Measurements from ENCODE around the gene NPAS3.

NPAS3 gene

DNA sequence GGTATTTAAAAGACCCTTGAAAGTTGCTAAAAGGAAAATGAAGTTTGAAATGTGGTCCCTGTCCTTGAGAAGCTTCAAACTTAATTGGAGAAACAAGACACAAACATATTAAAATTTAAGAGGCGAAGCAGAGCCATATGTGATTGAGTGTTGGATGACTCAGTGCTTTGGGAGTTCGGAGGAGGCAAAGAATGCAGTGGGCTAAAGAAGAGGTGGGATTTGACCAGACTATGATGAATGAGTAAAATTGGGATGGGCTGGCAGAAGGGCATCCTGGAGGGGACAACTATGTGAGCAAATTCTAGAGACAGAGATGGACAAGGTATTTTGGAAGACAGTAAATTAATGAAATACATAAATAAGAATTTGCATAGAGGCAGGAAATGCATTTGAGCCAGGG, 653.6 kb downstream of the NPAS3 start:
- Histone ChIP-seq H3K9me3 (ENCODE audit: control insufficient read depth, low read depth, low read length) (no peaks in the 10 kb centered on the region), H3K27ac (ENCODE audit: low read length) (no peak overlapping the region), H3K9ac (ENCODE audit: low read length) (no peak overlapping the region), H3K4me1 (ENCODE audit: control insufficient read depth, low read depth, low read length) (peaks cover 2% of the 10 kb centered on the region), H3K4me3 (ENCODE audit: low read length) (no peak overlapping the region), H3K27me3 (ENCODE audit: control insufficient read depth, insufficient read depth, low read length) (no peaks in the 10 kb centered on the region), H3K36me3 (ENCODE audit: control insufficient read depth, low read depth, low read length) (no peaks in the 10 kb centered on the region)

GRCh38 chr14:33596211-33597080, 657.8 kb downstream of the NPAS3 start:
- no peaks in the 10 kb centered on the region for H3K9me3 ChIP-seq (ENCODE audit: control insufficient read depth, low read depth, low read length)
- H3K4me3 ChIP-seq (ENCODE audit: low read length), result no peak overlapping the region
- peaks cover 15% of the 10 kb centered on the region for H3K4me1 ChIP-seq (ENCODE audit: control insufficient read depth, low read depth, low read length)
- no peaks in the 10 kb centered on the region for H3K36me3 ChIP-seq (ENCODE audit: control insufficient read depth, low read depth, low read length)
- no peak overlapping the region for H3K27ac ChIP-seq (ENCODE audit: low read length)
- H3K9ac ChIP-seq (ENCODE audit: low read length), result no peak overlapping the region
- no peaks in the 10 kb centered on the region for H3K27me3 ChIP-seq (ENCODE audit: control insufficient read depth, insufficient read depth, low read length)

- H3K4me3 ChIP-seq (ENCODE audit: low read length), result no peak overlapping the region
- H3K9me3 ChIP-seq (ENCODE audit: control insufficient read depth, low read depth, low read length), result no peaks in the 10 kb centered on the region
- H3K9ac ChIP-seq (ENCODE audit: low read length), result no peak overlapping the region
- H3K27me3 ChIP-seq (ENCODE audit: control insufficient read depth, insufficient read depth, low read length), result no peaks in the 10 kb centered on the region
- H3K4me1 ChIP-seq (ENCODE audit: control insufficient read depth, low read depth, low read length), result peaks cover 19% of the 10 kb centered on the region
- H3K36me3 ChIP-seq (ENCODE audit: control insufficient read depth, low read depth, low read length), result no peaks in the 10 kb centered on the region
- no peak overlapping the region for H3K27ac ChIP-seq (ENCODE audit: low read length)
Measured at GRCh38 chr14:33598582-33598981, 659.9 kb downstream of the NPAS3 start.

- H3K4me1 ChIP-seq (ENCODE audit: control insufficient read depth, low read depth, low read length), result peaks cover 17% of the 10 kb centered on the region
- H3K9ac ChIP-seq (ENCODE audit: low read length), result no peak overlapping the region
- H3K27me3 ChIP-seq (ENCODE audit: control insufficient read depth, insufficient read depth, low read length), result no peaks in the 10 kb centered on the region
- no peaks in the 10 kb centered on the region for H3K36me3 ChIP-seq (ENCODE audit: control insufficient read depth, low read depth, low read length)
- no peaks in the 10 kb centered on the region for H3K9me3 ChIP-seq (ENCODE audit: control insufficient read depth, low read depth, low read length)
- no peak overlapping the region for H3K27ac ChIP-seq (ENCODE audit: low read length)
- H3K4me3 ChIP-seq (ENCODE audit: low read length), result no peak overlapping the region
Measured at GRCh38 chr14:33602396-33602795, 663.7 kb downstream of the NPAS3 start.

GRCh38 chr14:33606591-33606990, 667.9 kb downstream of the NPAS3 start:
- H3K9ac ChIP-seq (ENCODE audit: low read length), result no peak overlapping the region
- no peak overlapping the region for H3K4me3 ChIP-seq (ENCODE audit: low read length)
- H3K27ac ChIP-seq (ENCODE audit: low read length), result no peak overlapping the region
- no peaks in the 10 kb centered on the region for H3K36me3 ChIP-seq (ENCODE audit: control insufficient read depth, low read depth, low read length)
- H3K9me3 ChIP-seq (ENCODE audit: control insufficient read depth, low read depth, low read length), result no peaks in the 10 kb centered on the region
- H3K27me3 ChIP-seq (ENCODE audit: control insufficient read depth, insufficient read depth, low read length), result no peaks in the 10 kb centered on the region
- H3K4me1 ChIP-seq (ENCODE audit: control insufficient read depth, low read depth, low read length), result peaks cover 14% of the 10 kb centered on the region

DNA sequence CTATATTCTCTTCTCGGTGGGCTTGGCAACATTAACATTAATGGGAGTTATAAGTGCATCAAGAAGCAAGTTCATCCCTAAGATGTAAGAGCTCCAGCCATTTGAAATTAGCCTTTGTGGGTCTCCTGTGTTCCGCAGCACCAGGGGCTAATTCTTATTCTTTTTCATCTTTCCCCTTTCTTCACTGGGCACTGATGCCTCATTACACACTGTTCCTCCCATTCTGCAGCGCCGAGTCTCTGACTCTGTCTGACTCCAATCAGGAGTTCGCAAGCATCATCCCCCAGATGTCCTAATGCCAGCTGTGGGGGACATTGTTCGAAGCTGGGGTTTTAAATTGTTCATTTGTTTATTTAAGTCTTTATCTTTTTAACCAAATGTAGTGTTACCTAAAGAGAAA, 670.9 kb downstream of the NPAS3 start:
- Histone ChIP-seq H3K9me3 (ENCODE audit: control insufficient read depth, low read depth, low read length) (no peaks in the 10 kb centered on the region), H3K27ac (ENCODE audit: low read length) (no peak overlapping the region), H3K4me1 (ENCODE audit: control insufficient read depth, low read depth, low read length) (peaks cover 23% of the 10 kb centered on the region), H3K9ac (ENCODE audit: low read length) (no peak overlapping the region), H3K4me3 (ENCODE audit: low read length) (no peak overlapping the region), H3K27me3 (ENCODE audit: control insufficient read depth, insufficient read depth, low read length) (no peaks in the 10 kb centered on the region), H3K36me3 (ENCODE audit: control insufficient read depth, low read depth, low read length) (no peaks in the 10 kb centered on the region)

- Histone ChIP-seq H3K36me3 (ENCODE audit: control insufficient read depth, low read depth, low read length) (no peaks in the 10 kb centered on the region), H3K4me3 (ENCODE audit: low read length) (no peak overlapping the region)
Measured at GRCh38 chr14:33610121-33610520, 671.4 kb downstream of the NPAS3 start.

GRCh38 chr14:33611405-33612196, 672.9 kb downstream of the NPAS3 start:
- H3K9me3 ChIP-seq (ENCODE audit: control insufficient read depth, low read depth, low read length), result no peaks in the 10 kb centered on the region
- no peak overlapping the region for H3K9ac ChIP-seq (ENCODE audit: low read length)
- no peak overlapping the region for H3K27ac ChIP-seq (ENCODE audit: low read length)
- H3K4me1 ChIP-seq (ENCODE audit: control insufficient read depth, low read depth, low read length), result peaks cover 23% of the 10 kb centered on the region
- no peaks in the 10 kb centered on the region for H3K36me3 ChIP-seq (ENCODE audit: control insufficient read depth, low read depth, low read length)
- no peak overlapping the region for H3K4me3 ChIP-seq (ENCODE audit: low read length)
- no peaks in the 10 kb centered on the region for H3K27me3 ChIP-seq (ENCODE audit: control insufficient read depth, insufficient read depth, low read length)

More at GRCh38 chr14:33610121-33610520, 671.4 kb downstream of the NPAS3 start:
- no peak overlapping the region for H3K27ac ChIP-seq (ENCODE audit: low read length)
- no peaks in the 10 kb centered on the region for H3K27me3 ChIP-seq (ENCODE audit: control insufficient read depth, insufficient read depth, low read length)
- H3K9ac ChIP-seq (ENCODE audit: low read length), result no peak overlapping the region
- H3K4me1 ChIP-seq (ENCODE audit: control insufficient read depth, low read depth, low read length), result peaks cover 23% of the 10 kb centered on the region
- no peaks in the 10 kb centered on the region for H3K9me3 ChIP-seq (ENCODE audit: control insufficient read depth, low read depth, low read length)

- peaks cover 23% of the 10 kb centered on the region for H3K4me1 ChIP-seq (ENCODE audit: control insufficient read depth, low read depth, low read length)
- no peak overlapping the region for H3K27ac ChIP-seq (ENCODE audit: low read length)
- H3K27me3 ChIP-seq (ENCODE audit: control insufficient read depth, insufficient read depth, low read length), result no peaks in the 10 kb centered on the region
- no peaks in the 10 kb centered on the region for H3K36me3 ChIP-seq (ENCODE audit: control insufficient read depth, low read depth, low read length)
- no peak overlapping the region for H3K4me3 ChIP-seq (ENCODE audit: low read length)
- H3K9me3 ChIP-seq (ENCODE audit: control insufficient read depth, low read depth, low read length), result no peaks in the 10 kb centered on the region
- H3K9ac ChIP-seq (ENCODE audit: low read length), result no peak overlapping the region
Measured at GRCh38 chr14:33612197-33612505, 673.5 kb downstream of the NPAS3 start.

GRCh38 chr14:33617154-33617553, 678.5 kb downstream of the NPAS3 start:
- peaks cover 13% of the 10 kb centered on the region for H3K4me1 ChIP-seq (ENCODE audit: control insufficient read depth, low read depth, low read length)

DNA sequence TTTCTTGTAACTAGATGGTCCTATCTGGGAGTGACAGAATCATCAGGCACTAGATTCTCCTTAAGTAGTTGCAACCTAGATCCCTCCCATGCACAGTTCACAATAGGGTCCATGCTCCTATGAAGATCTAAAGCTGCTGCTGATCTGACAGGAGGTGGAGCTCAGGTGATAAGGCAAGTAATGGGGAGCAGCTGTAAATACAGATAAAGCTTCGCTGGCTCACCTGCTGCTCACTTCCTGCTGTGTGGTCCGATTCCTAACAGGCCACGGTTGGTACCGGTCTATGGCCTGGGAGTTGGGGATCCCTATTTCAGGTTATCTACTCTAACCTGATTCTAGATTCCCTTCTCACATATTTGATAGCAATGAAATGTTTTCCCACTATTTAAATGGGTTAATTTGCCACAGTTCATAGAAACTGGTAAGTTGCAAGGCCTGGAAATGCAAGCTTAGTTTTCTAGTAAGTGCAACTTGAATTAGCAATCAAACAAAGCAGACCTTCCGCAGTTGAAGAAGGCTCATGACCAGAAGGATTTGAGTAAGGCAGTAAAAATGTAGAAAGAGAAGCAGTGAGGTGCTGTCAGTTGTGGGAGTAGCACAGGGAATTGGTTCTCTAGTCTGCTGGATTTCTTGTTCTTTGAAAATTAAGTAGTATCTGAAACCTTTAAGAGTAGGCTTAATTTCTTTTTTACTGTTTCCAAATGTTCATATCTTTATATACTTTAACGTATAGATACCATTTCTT, 679.9 kb downstream of the NPAS3 start:
- H3K27ac ChIP-seq (ENCODE audit: low read length), result no peak overlapping the region
- H3K9me3 ChIP-seq (ENCODE audit: control insufficient read depth, low read depth, low read length), result no peaks in the 10 kb centered on the region
- no peaks in the 10 kb centered on the region for H3K4me1 ChIP-seq (ENCODE audit: control insufficient read depth, low read depth, low read length)
- no peaks in the 10 kb centered on the region for H3K36me3 ChIP-seq (ENCODE audit: control insufficient read depth, low read depth, low read length)
- H3K4me3 ChIP-seq (ENCODE audit: low read length), result no peak overlapping the region
- no peak overlapping the region for H3K9ac ChIP-seq (ENCODE audit: low read length)
- H3K27me3 ChIP-seq (ENCODE audit: control insufficient read depth, insufficient read depth, low read length), result no peaks in the 10 kb centered on the region

More at GRCh38 chr14:33617154-33617553, 678.5 kb downstream of the NPAS3 start:
- H3K36me3 ChIP-seq (ENCODE audit: control insufficient read depth, low read depth, low read length), result no peaks in the 10 kb centered on the region
- H3K27me3 ChIP-seq (ENCODE audit: control insufficient read depth, insufficient read depth, low read length), result no peaks in the 10 kb centered on the region
- no peaks in the 10 kb centered on the region for H3K9me3 ChIP-seq (ENCODE audit: control insufficient read depth, low read depth, low read length)
- H3K4me3 ChIP-seq (ENCODE audit: low read length), result no peak overlapping the region
- no peak overlapping the region for H3K9ac ChIP-seq (ENCODE audit: low read length)
- H3K27ac ChIP-seq (ENCODE audit: low read length), result no peak overlapping the region

Measured in iPS-18a (cell line).